Myocyte (in vitro differentiated cells): ENCODE data around the gene AGRN. TPM values are rescaled to one million over a fixed set of nuclear protein-coding genes. Genes with fewer than 3 reads are reported as not detected.
"Not testable (repeated sequence)": the region's sequence is repeated elsewhere in the genome, so short reads cannot be mapped to it uniquely, and the experiment has no call there.

Experiments
- DNase-seq: peaks from one replicate; pipeline ENCODE4 v3.0.0-alpha.2; 2012; ENCODE audit warnings: low read depth
- total RNA-seq: library from RNA; depleted of rRNA; stranded (reverse); fragments of >200 nt; gene quantifications from 2 replicates; pipeline ENCODE4 v1.2.3, GENCODE V29; 2014

Gene AGRN
- total RNA-seq, 1 donor from 2014 or later, result 108 TPM

GRCh38 chr1:1000357-1001056, 19.4 kb upstream of the AGRN start:
- DNase-seq, result peak; percentile 69

GRCh38 chr1:1001057-1001783, 18.7 kb upstream of the AGRN start:
- no peak for DNase-seq

- DNase-seq, result no peak
Measured at GRCh38 chr1:1003618-1004419, 16.1 kb upstream of the AGRN start.

DNA sequence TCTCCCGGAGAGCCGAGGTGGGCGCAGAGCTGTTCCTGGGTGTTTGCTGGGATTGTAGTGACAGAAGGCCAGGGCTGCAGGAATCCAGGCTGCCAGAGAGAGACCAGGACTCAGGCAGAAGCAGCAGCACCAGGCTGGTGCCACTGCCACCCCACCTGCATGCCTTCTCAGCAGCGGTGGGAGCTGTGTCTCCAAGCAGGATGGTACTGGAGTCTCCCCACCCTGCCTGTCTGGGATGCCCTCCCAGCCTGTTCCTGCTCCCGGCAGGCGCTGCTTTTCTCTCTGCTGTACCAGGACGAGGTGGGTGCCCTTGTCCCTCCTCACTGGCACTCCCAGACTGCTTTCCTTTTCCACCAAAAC, 15.5 kb upstream of the AGRN start:
- no peak for DNase-seq

DNA sequence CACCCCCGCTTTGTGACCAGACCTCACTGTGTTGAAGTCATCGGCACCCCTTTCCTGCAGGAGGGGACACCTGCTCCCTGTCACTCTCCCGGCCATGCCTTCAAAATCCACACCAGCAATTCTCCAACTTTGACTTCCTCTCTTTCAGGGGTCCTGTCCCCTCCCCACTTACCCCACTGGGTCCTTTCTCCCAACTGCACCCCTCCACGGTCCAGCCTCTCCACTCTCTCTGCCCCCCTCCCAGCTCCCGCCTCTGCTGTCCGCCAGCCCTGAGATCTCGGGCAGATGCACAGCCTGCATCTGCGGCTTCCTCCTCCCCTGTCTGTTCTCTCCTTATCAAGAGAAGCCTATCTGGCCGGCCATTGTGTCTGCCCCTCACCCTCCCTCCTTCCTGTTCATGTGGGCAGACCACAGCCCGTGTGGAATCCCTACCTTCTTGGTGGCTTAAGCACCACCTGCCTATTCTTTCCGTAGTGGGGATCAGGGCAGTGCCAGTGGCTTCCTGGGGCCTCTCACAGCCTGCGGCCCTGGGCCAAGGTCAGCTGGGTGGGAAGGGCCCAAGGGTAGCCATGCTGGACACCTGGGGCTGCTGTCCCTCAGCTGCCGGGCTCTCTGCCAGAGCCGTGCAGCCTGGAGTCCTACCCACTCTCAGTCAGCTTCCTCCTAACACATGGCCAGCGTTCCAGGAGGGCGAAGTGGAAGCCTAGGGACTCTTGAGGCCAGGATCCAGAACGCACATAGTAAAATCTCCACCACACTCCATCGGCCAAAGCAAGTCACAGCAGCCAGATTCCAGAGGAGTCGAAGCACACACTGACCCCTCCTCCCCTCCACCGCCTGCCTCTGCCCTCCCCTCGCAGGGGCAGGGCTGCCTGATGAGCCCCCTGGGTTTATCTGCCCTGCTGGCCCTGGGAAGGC, 14.9 kb upstream of the AGRN start:
- peak; percentile 95 for DNase-seq

DNA sequence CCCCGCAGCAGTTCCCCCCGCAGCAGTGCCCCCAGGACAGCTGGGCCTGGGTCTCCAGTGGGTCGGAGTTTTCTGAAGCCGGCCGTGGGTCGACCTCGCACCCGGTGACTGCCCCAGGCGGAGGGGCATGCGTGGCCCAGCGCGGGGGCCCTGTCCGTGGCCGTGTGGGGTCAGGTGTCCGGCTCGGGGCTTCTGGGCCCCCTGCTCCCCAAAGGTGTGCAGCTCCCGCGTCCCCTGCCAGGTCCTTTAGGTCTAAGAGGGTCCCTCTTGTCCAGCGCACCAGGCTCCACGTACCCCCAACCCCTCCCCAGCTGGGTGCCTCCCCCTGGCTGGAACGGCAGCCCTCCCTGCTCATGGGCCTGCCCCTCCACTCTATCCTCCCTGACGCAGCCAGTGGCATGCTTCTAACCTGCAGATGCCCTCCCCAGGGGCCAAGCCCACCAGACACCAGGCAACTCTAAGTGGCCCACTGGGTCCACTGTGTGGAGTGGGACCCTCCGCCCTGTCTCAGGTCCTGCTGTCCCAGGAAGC, 14.1 kb upstream of the AGRN start:
- no peak for DNase-seq

DNA sequence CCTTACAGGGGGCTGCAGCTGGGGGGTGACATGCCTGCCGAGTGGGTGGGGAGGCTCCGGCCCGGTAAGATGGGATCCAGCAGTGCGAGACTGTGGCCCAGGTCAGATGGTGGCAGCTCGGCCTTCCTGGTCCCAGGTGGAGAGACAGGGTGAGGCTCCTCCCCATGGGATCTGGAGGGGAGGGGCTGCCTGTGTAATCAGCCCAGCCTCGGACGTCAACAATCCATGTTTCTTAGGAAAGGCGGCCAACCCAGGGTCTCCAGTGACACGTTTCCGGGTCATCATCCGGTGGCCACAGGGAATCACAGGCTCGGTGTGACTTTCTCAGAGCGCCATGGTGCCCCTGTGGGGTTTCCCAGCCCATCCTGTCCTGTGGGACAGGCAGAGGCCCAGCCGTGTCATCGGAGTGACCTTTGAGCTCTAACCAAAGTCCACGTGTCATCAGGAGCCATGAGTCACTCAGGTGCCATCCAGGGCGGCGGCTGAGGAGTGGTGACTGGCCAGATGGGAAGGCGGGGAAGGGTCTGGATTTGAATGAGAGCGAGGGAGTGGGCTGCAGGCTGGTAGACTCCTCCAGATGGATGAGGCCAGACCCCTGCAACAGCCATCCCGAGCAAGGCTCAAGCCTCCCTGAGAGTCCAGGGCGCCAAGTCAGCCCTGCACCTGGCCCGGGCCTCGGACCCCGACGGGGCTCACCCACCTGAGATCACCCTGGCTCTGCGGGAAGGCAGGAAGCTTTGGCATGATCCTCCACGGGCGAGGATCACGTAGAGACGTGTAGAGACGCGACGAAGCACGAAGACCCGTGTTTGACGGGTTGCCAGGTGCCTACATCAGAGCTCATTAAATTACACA, 13.4 kb upstream of the AGRN start:
- no peak for DNase-seq

DNA sequence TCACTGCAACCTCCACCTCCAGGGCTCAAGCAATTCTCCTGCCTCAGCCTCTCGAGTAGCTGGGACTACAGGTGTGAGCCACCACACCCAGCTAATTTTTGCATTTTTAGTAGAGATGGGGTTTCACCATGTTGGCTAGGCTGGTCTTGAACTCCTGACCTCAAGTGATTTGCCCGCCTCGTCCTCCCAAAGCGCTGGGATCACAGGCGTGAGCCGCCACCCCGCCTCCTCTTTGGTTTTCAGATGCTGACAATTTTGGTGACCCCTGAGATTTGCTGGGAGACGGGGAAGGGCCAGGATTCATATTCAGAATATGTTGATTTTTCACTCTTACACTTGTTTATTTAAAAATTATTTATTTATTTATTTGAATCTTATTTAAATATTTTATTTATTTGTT, 9.8 kb upstream of the AGRN start:
- not testable (repeated sequence) for DNase-seq

DNA sequence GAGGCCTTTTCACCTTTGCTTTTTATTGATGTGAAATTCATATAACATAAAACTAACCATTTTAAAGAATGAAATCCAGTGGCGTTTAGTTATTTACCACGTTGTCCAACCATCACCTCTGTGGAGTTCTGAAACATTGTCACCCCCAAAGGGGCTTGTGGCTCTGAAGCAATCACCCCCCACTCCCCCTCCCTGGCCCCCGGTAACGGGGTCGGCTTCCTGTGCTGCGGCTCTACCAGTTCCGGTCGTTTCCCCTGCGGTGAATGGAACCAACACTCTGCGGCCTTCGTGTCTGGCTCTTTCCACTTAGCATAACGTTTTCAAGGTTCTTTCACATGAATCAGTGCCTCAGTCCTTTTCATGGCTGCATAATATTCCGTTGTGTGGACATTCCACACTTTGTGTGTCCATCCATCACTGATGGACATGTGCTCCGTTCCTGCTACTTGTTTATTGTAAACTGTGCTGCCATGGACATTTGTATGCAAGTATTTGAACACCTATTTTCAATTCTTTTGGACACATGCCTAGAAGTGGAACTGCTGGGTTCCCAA, 8.4 kb upstream of the AGRN start:
- DNase-seq, result no peak

GRCh38 chr1:1012736-1013104, 7.2 kb upstream of the AGRN start:
- DNase-seq, result not testable (repeated sequence)

- DNase-seq, result peak; percentile 90
Measured at GRCh38 chr1:1013105-1013921, 6.6 kb upstream of the AGRN start, which contains the start of gene ISG15. TSS of gene ISG15 (plus strand) at chr1:1013497. CDS start at chr1:1013574, 77 bp downstream.

DNA sequence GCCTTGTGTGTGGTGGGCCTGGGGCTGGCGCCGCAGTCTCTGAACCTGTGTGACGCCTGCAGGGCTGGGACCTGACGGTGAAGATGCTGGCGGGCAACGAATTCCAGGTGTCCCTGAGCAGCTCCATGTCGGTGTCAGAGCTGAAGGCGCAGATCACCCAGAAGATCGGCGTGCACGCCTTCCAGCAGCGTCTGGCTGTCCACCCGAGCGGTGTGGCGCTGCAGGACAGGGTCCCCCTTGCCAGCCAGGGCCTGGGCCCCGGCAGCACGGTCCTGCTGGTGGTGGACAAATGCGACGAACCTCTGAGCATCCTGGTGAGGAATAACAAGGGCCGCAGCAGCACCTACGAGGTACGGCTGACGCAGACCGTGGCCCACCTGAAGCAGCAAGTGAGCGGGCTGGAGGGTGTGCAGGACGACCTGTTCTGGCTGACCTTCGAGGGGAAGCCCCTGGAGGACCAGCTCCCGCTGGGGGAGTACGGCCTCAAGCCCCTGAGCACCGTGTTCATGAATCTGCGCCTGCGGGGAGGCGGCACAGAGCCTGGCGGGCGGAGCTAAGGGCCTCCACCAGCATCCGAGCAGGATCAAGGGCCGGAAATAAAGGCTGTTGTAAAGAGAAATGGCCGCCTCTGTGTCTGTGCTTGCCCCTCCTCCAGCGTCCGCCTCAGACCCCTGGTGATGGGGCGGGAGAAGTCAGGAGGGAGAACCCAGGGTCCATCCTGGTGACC, 5.8 kb upstream of the AGRN start:
- no peak for DNase-seq

DNA sequence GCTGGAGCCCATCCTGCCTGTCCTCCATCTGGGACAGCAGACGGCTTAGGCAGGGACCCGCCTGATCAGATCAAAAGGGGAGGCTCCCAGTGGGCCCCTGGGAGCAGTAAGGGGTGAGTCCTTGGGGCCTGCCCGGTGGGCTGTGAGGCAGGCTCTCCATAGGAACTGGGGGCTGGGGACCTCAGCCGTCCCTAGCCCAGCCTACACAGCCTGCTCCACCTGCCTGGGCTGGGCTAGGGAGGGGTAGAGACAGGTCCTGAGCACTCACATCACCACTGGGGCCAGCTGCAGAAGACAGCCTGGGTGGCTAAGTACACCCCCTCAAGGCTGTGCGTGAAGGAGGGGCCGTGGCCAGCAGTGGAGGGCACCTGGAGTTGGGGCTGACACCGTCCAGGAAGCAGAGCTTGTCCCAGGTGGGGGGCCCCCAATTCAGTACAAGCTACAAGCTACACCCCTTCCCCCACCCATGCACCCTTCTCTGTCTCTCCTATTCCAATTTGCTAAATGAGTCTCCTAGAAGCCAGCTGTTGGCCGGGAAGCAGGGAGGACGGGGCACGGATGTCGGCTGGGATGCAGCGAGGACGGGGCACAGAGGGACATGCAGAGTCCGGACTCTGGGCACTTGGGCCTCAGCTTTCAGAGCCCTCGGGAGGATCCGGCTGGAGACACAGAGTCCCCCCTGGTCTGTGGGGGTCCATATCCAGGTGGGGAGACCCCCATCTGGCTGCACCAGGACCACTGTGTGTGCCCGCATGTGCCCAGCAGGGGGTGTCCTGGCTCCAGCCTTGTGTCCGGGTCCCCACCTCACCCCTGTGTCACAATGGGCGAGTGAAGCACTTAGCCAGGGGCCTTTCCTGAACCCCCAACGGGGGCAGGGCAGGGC, 4.9 kb upstream of the AGRN start:
- no peak for DNase-seq

- not testable (repeated sequence) for DNase-seq
Measured at GRCh38 chr1:1017397-1018320, 2.3 kb upstream of the AGRN start.

DNA sequence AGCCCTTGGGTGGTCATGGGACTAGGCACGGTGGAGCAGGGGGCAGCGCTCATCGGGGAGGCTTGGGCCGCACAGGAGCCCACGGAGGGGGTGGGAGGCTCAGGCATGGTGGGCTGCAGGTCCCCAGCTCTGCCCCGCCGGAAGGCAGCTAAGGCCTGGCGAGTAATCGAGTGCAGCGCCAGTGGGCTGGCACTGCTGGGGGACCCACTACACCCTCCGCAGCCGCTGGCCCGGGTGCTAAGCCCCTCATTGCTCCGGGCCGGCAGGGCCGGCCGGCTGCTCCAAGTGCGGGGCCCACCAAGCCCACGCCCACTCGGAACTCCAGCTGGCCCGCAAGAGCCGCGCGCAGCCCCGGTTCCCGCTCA, 1.6 kb upstream of the AGRN start:
- not testable (repeated sequence) for DNase-seq
